HEK293 (cell line): ENCODE measurements around the gene PGBD5.
A peak's percentile ranks its signal among the peaks of the same experiment; 100 is the strongest.

ENCODE experiments used
- CTCF ChIA-PET: fragments of 350-600 bp; formaldehyde crosslinking; extraction: SDS; loops from one replicate; lab custom pipeline; 2021; ENCODE audit warnings: antibody characterized with exemption; lab: Yijun Ruan, JAX
- POLR2A ChIA-PET: fragments of 300-600 bp; formaldehyde crosslinking; extraction: SDS; loops from one replicate; lab custom pipeline; 2020; ENCODE audit warnings: antibody characterized with exemption, inconsistent platforms; lab: Yijun Ruan, JAX
- H3K27ac ChIP-seq: fragments of 200-500 bp; sonication (Bioruptor generic); 2 replicates; pipeline ENCODE4 v1.5.1; 2014; ENCODE audit warnings: low read depth, low read length, control low read depth, inconsistent platforms; ENCODE audit errors: extremely low read depth
- H3K36me3 ChIP-seq, 2 experiments: fragments of 200-500 bp in 1 of 2; sonication (Bioruptor generic) in 1 of 2; 1 replicate in 1 of 2; 2 replicates in 1 of 2; pipeline ENCODE4 v1.5.1; 2014 to 2017; ENCODE audit warnings: inconsistent platforms in 2 of 2, low read length in 2 of 2; ENCODE audit not compliant: control insufficient read depth in 2 of 2, insufficient read depth in 1 of 2
- H3K4me1 ChIP-seq: fragments of 200-500 bp; sonication (Bioruptor generic); 2 replicates; pipeline ENCODE4 v1.5.1; 2014; ENCODE audit warnings: mild to moderate bottlenecking, low read length, inconsistent platforms; ENCODE audit not compliant: control insufficient read depth, insufficient read depth
- H3K4me3 ChIP-seq: 2 replicates; pipeline ENCODE4 v1.5.1; 2011; ENCODE audit warnings: low read depth, mild to moderate bottlenecking, control low read depth, low read length, moderate library complexity
- H3K9me3 ChIP-seq: fragments of 200-500 bp; sonication (Bioruptor generic); 2 replicates; pipeline ENCODE4 v1.5.1; 2014; ENCODE audit warnings: low read depth, low read length, inconsistent platforms; ENCODE audit not compliant: control insufficient read depth, insufficient read depth
- EGR2 ChIP-seq: fragments of 450-650 bp; formaldehyde crosslinking; IDR thresholded peaks from 2 replicates; pipeline ENCODE4 v1.5.1; 2016; ENCODE audit warnings: low read depth, missing biosample characterization, missing genetic modification characterization
- KLF8 ChIP-seq: fragments of 450-650 bp; formaldehyde crosslinking; IDR thresholded peaks from 2 replicates; pipeline ENCODE4 v1.5.1; 2016; ENCODE audit warnings: missing biosample characterization, missing genetic modification characterization
- MEIS1 ChIP-seq: sonication (generic); formaldehyde crosslinking; IDR thresholded peaks from 2 replicates; pipeline ENCODE4 v1.8.1; 2022; ENCODE audit warnings: missing genetic modification reagents, mild to moderate bottlenecking, borderline replicate concordance
- PRDM1 ChIP-seq: fragments of 450-650 bp; formaldehyde crosslinking; IDR thresholded peaks from 2 replicates; pipeline ENCODE4; 2016; ENCODE audit warnings: missing biosample characterization, missing genetic modification characterization
- ZFP37 ChIP-seq: fragments of 450-650 bp; formaldehyde crosslinking; IDR thresholded peaks from 2 replicates; pipeline ENCODE4 v1.5.1; 2016; ENCODE audit warnings: missing biosample characterization, missing genetic modification characterization
- ZNF132 ChIP-seq: fragments of 450-650 bp; formaldehyde crosslinking; IDR thresholded peaks from 2 replicates; pipeline ENCODE4 v1.5.1; 2017; ENCODE audit warnings: missing biosample characterization, missing genetic modification characterization, borderline replicate concordance
- ZNF19 ChIP-seq: fragments of 450-650 bp; formaldehyde crosslinking; IDR thresholded peaks from 2 replicates; pipeline ENCODE4; 2016; ENCODE audit warnings: missing biosample characterization, missing genetic modification characterization, low read depth
- ZNF214 ChIP-seq: fragments of 450-650 bp; formaldehyde crosslinking; IDR thresholded peaks from 2 replicates; pipeline ENCODE4 v1.5.1; 2017; ENCODE audit warnings: missing biosample characterization, mild to moderate bottlenecking, missing genetic modification characterization, borderline replicate concordance
- ZNF426 ChIP-seq: fragments of 450-650 bp; formaldehyde crosslinking; IDR thresholded peaks from 2 replicates; pipeline ENCODE4 v1.5.1; 2017; ENCODE audit warnings: missing biosample characterization, missing genetic modification characterization, mild to moderate bottlenecking, inconsistent platforms, moderate library complexity
- ZNF629 ChIP-seq: fragments of 450-650 bp; formaldehyde crosslinking; IDR thresholded peaks from 2 replicates; pipeline ENCODE4 v1.5.1; 2017; ENCODE audit warnings: missing biosample characterization, missing genetic modification characterization
- ZNF707 ChIP-seq: fragments of 450-650 bp; formaldehyde crosslinking; IDR thresholded peaks from 2 replicates; pipeline ENCODE4 v1.5.1; 2016; ENCODE audit warnings: missing biosample characterization, missing genetic modification characterization
- ZSCAN16 ChIP-seq: fragments of 450-650 bp; formaldehyde crosslinking; IDR thresholded peaks from 2 replicates; pipeline ENCODE4 v1.5.1; 2016; ENCODE audit warnings: missing biosample characterization, missing genetic modification characterization
- TF ChIP-seq, protein P1 (sequence below): fragments of 450-650 bp; formaldehyde crosslinking; IDR thresholded peaks from 2 replicates; pipeline ENCODE4 v1.5.1; 2016; ENCODE audit warnings: missing biosample characterization, missing genetic modification characterization
- TF ChIP-seq, protein P2 (sequence below): fragments of 450-650 bp; formaldehyde crosslinking; IDR thresholded peaks from 2 replicates; pipeline ENCODE4 v1.5.1; 2017; ENCODE audit warnings: missing biosample characterization, missing genetic modification characterization
- TF ChIP-seq, protein P3 (sequence below): fragments of 450-650 bp; formaldehyde crosslinking; IDR thresholded peaks from 2 replicates; pipeline ENCODE4 v1.5.1; 2016; ENCODE audit warnings: missing biosample characterization, missing genetic modification characterization
- TF ChIP-seq, protein P4 (sequence below): fragments of 450-650 bp; formaldehyde crosslinking; IDR thresholded peaks from 2 replicates; pipeline ENCODE4 v1.5.1; 2017; ENCODE audit warnings: missing biosample characterization, mild to moderate bottlenecking, missing genetic modification characterization, moderate library complexity
- TF ChIP-seq, protein P5 (sequence below): IDR thresholded peaks from 2 replicates; pipeline ENCODE4 v1.6.1; 2011; ENCODE audit warnings: mild to moderate bottlenecking, low read depth, low read length, borderline replicate concordance

Gene PGBD5

DNA sequence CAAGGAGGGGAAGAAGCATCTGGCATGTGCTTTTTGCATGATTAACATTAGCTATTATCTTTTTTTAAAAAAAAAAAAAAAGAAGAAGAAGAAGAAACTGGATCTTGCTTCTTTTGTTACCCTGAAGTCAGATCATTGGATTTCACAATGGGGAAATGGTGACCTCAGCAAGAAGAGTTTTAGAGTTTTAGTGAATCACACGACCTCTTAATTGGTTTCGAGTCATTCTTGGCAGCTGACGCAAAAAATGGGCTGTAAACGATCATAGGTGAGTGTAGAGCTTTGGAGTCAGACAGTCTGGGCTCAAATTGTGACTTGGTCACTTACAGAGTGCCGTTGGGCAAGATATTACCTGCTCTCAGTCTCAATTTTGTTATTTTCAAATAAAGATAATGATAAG lies 33.3 kb upstream of the PGBD5 start (continued):
- TF ChIP-seq, protein P1, sequence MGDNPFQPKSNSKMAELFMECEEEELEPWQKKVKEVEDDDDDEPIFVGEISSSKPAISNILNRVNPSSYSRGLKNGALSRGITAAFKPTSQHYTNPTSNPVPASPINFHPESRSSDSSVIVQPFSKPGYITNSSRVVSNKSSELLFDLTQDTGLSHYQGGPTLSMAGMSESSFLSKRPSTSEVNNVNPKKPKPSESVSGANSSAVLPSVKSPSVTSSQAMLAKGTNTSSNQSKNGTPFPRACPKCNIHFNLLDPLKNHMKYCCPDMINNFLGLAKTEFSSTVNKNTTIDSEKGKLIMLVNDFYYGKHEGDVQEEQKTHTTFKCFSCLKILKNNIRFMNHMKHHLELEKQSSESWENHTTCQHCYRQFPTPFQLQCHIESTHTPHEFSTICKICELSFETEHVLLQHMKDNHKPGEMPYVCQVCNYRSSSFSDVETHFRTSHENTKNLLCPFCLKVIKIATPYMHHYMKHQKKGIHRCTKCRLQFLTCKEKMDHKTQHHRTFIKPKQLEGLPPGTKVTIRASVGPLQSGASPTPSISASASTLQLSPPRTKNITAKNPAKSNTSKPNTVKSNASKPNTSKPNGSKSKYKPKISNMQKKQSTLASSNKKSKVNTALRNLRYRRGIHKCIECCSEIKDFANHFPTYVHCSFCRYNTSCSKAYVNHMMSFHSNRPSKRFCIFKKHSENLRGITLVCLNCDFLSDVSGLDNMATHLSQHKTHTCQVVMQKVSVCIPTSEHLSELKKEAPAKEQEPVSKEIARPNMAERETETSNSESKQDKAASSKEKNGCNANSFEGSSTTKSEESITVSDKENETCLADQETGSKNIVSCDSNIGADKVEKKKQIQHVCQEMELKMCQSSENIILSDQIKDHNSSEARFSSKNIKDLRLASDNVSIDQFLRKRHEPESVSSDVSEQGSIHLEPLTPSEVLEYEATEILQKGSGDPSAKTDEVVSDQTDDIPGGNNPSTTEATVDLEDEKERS (tag by site-specific recombination): 0 out of 2 replicates have a peak, but pooled peaks have one; percentile 8
- TF ChIP-seq KLF8 (tag by site-specific recombination) (peak; percentile 75), ZSCAN16 (tag by site-specific recombination) (no peak)

DNA sequence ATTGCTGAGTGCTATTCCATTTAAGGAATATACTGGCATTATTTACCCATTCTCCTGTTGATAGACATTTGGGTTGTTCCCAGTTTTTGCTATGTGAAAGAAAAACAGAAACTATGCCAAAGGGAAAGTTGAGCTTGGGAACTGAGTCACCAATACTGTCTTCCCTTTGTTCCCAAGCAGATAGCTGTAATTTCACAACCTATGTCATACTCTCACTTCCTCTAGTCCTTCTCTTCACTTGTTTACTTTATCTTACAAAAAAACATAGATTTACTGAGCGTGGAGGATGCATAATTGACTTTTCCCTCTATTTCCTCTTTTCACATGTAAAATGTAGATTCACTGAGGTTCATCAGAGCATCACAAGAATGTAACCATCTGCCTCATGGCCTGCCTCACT lies 32.4 kb upstream of the PGBD5 start:
- POLR2A ChIA-PET: no interaction called here
- Histone ChIP-seq H3K27ac (no peak overlapping the region), H3K9me3 (no peaks in the 10 kb centered on the region), H3K4me3 (no peak overlapping the region), H3K36me3 (no peaks in the 10 kb centered on the region), H3K4me1 (peaks cover 6% of the 10 kb centered on the region; the same call in 1 of the 2 replicates)
- CTCF ChIA-PET: interaction anchor here (0.6 kb wide), 2 partner anchors 13 kb away, joined by 3 read pairs; no protein-coding TSS in a partner anchor
- TF ChIP-seq PRDM1 (tag by site-specific recombination) (peak; percentile 73), ZNF19 (no peak), ZNF707 (tag by site-specific recombination) (no peak), ZNF629 (tag by site-specific recombination) (peak; percentile 21; the same call in 1 of the 2 replicates)
- TF ChIP-seq, protein P2, sequence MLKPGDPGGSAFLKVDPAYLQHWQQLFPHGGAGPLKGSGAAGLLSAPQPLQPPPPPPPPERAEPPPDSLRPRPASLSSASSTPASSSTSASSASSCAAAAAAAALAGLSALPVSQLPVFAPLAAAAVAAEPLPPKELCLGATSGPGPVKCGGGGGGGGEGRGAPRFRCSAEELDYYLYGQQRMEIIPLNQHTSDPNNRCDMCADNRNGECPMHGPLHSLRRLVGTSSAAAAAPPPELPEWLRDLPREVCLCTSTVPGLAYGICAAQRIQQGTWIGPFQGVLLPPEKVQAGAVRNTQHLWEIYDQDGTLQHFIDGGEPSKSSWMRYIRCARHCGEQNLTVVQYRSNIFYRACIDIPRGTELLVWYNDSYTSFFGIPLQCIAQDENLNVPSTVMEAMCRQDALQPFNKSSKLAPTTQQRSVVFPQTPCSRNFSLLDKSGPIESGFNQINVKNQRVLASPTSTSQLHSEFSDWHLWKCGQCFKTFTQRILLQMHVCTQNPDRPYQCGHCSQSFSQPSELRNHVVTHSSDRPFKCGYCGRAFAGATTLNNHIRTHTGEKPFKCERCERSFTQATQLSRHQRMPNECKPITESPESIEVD (tag by site-specific recombination): peak; percentile 61
- TF ChIP-seq, protein P3, sequence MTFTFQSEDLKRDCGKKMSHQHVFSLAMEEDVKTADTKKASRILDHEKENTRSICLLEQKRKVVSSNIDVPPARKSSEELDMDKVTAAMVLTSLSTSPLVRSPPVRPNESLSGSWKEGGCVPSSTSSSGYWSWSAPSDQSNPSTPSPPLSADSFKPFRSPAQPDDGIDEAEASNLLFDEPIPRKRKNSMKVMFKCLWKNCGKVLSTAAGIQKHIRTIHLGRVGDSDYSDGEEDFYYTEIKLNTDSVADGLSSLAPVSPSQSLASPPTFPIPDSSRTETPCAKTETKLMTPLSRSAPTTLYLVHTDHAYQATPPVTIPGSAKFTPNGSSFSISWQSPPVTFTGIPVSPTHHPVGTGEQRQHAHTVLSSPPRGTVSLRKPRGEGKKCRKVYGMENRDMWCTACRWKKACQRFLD (tag by site-specific recombination): no peak

DNA sequence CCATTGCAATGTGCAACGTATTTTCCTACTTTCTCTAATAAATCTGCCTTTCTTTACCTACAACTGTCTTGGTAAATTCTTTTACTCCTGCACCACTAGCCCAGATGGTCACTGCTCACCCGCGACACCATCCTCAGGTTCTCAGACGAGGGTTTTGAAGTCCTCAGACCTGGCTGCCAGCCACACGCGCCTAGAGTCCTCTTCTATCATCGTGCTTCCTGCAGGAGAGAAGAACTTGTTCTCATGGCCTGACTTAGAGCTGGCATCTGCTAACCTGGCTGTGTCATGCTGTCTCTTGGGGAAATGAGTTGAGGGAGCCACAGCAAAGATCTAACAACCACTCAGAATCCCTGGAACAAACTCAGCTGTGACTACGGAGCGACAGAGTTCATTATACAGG lies 30.3 kb upstream of the PGBD5 start:
- POLR2A ChIA-PET: no interaction called here
- TF ChIP-seq EGR2 (tag by site-specific recombination) (no peak), MEIS1 (CRISPR knock-in tag) (no peak), ZNF214 (tag by site-specific recombination) (no peak), ZNF132 (no peak), ZNF426 (tag by site-specific recombination) (no peak), ZFP37 (no peak)
- TF ChIP-seq, protein P1 (tag by site-specific recombination): no peak
- TF ChIP-seq, protein P4, sequence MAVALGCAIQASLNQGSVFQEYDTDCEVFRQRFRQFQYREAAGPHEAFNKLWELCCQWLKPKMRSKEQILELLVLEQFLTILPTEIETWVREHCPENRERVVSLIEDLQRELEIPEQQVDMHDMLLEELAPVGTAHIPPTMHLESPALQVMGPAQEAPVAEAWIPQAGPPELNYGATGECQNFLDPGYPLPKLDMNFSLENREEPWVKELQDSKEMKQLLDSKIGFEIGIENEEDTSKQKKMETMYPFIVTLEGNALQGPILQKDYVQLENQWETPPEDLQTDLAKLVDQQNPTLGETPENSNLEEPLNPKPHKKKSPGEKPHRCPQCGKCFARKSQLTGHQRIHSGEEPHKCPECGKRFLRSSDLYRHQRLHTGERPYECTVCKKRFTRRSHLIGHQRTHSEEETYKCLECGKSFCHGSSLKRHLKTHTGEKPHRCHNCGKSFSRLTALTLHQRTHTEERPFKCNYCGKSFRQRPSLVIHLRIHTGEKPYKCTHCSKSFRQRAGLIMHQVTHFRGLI: no peak
- TF ChIP-seq, protein P5, sequence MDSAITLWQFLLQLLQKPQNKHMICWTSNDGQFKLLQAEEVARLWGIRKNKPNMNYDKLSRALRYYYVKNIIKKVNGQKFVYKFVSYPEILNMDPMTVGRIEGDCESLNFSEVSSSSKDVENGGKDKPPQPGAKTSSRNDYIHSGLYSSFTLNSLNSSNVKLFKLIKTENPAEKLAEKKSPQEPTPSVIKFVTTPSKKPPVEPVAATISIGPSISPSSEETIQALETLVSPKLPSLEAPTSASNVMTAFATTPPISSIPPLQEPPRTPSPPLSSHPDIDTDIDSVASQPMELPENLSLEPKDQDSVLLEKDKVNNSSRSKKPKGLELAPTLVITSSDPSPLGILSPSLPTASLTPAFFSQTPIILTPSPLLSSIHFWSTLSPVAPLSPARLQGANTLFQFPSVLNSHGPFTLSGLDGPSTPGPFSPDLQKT: no peak
- CTCF ChIA-PET: no interaction called here
- Histone ChIP-seq H3K4me3 (no peak overlapping the region), H3K36me3 (no peaks in the 10 kb centered on the region), H3K4me1 (peaks cover 6% of the 10 kb centered on the region; the same call in 1 of the 2 replicates), H3K27ac (no peak overlapping the region), H3K9me3 (no peaks in the 10 kb centered on the region)
